Adrenal gland (tissue), 5 donors: ENCODE data around the gene KLHL12.

ENCODE experiments used
- POLR2A ChIP-seq, 2 donors: fragments of 450-650 bp; IDR thresholded peaks; one replicate each; pipeline ENCODE4 v1.6.1; 2017; ENCODE audit warnings: antibody characterized with exemption in 2 of 2, mild to moderate bottlenecking in 2 of 2, moderate library complexity in 1 of 2
- TF ChIP-seq, protein P1 (sequence below), 6 experiments: fragments of 450-650 bp in 4 of 6; fragments of 200-600 bp in 2 of 6; sonication (generic) in 1 of 6; IDR thresholded peaks; 1 replicate in 5 of 6; 2 replicates in 1 of 6; pipeline versions ENCODE4 v1.5.1 to v1.8.0; 2016 to 2021; ENCODE audit warnings: antibody characterized with exemption in 6 of 6, mild to moderate bottlenecking in 2 of 6, moderate library complexity in 1 of 6
- donor health status: DM: no; HTN: no; CAD: no.

DNA sequence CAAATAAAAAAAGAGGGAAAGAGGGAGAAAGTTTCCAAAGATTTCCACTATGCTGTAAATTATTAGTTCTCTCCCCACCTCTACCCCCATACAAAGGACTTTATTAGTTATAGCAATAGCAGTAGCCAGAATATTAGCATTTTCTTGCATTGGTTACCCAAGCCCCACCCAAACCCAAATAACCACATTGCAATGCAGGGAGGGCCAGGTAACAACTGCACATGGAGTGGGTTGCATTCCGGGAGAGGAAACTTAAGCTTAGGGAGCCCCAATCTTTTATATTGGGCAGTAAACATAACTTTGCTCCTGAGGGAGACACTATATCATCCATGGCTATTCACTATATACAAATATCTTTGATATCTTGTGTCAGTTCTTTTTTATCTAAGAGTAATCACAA lies 25.1 kb upstream of the KLHL12 start:
- TF ChIP-seq, protein P1, sequence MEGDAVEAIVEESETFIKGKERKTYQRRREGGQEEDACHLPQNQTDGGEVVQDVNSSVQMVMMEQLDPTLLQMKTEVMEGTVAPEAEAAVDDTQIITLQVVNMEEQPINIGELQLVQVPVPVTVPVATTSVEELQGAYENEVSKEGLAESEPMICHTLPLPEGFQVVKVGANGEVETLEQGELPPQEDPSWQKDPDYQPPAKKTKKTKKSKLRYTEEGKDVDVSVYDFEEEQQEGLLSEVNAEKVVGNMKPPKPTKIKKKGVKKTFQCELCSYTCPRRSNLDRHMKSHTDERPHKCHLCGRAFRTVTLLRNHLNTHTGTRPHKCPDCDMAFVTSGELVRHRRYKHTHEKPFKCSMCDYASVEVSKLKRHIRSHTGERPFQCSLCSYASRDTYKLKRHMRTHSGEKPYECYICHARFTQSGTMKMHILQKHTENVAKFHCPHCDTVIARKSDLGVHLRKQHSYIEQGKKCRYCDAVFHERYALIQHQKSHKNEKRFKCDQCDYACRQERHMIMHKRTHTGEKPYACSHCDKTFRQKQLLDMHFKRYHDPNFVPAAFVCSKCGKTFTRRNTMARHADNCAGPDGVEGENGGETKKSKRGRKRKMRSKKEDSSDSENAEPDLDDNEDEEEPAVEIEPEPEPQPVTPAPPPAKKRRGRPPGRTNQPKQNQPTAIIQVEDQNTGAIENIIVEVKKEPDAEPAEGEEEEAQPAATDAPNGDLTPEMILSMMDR (IDR thresholded peaks at IDR 0.05) = no peak
- TF ChIP-seq POLR2A (IDR thresholded peaks at IDR 0.05) = no peak
